ENCODE measurements around the gene UBE2M.

DNA sequence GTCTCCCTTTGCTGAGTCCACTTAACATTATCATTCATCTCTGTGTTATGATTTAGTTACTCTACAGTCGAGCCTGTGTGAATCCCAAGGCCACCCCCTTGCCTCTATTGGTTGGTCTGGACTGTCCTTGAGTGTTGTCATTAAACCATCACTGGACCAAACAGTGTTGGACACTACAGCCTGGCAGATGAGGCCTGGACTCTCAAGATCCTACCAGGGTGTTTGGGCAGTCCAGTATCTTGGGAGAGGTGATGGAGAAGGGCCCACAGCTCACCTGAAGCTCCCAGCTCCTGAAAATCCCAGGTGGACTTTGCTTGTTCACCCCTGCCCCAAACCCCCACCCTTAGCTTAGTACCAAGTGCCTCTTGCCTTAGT lies 7.3 kb downstream of the UBE2M start:
- TF ChIP-seq CTCF (IDR thresholded peaks at IDR 0.05; ENCODE audit: low read depth, low read length) (no peak), EZH2phosphoT487 (IDR thresholded peaks at IDR 0.05; ENCODE audit: low read depth) (no peak)
